Measurements from ENCODE around the gene BCAN.
A peak's percentile ranks its signal among the peaks of the same experiment; 100 is the strongest.

Gene BCAN

DNA sequence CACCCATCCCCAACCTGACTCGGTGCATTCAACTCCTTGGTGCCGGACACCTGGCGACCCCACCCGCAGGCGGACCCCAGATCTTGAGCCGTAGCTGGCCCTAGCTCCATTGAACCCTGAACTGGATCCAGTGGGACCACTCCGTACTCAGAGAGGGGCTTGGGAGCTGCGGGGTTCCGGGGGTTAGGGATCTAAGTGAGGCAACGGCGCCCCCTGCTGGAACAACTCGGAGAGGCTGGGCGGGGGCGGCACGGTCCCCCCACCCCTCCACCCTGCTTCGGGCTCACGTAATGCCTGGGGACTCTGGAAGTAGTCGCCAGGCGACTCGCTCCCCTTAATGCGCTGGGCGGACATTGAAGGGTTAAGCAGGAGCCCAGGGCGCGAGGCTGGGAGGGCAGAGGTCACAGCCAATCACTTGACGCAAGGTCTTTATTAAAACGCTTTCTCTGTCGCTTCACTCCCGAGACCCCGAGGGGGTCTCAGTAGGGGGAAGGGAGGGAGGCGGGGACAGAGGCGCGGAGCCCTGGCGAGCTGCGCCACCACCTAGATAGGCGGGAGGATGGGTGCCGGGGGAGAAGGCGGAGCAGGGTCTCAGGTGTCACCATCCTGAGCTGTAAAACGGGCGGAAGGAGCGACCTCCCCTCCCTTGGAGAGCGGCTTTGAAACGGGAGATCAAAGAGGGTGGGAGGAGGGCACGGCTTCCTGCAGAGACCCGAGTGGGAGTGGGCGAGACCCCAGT is 64.2 kb downstream of the BCAN start:
- H3K27ac Mint-ChIP-seq: peak overlapping the region; percentile 50
- H3K4me3 Mint-ChIP-seq: peak overlapping the region; percentile 69
- no peaks in the 10 kb centered on the region for H3K9me3 Mint-ChIP-seq
- H3K4me1 Mint-ChIP-seq (ENCODE audit: low read depth): peaks cover 58% of the 10 kb centered on the region
- intact Hi-C loops (cut with micrococcal nuclease): no loop called here
- H3K36me3 Mint-ChIP-seq (ENCODE audit: low read depth): no peaks in the 10 kb centered on the region
- peaks cover 85% of the 10 kb centered on the region for H3K27me3 Mint-ChIP-seq

DNA sequence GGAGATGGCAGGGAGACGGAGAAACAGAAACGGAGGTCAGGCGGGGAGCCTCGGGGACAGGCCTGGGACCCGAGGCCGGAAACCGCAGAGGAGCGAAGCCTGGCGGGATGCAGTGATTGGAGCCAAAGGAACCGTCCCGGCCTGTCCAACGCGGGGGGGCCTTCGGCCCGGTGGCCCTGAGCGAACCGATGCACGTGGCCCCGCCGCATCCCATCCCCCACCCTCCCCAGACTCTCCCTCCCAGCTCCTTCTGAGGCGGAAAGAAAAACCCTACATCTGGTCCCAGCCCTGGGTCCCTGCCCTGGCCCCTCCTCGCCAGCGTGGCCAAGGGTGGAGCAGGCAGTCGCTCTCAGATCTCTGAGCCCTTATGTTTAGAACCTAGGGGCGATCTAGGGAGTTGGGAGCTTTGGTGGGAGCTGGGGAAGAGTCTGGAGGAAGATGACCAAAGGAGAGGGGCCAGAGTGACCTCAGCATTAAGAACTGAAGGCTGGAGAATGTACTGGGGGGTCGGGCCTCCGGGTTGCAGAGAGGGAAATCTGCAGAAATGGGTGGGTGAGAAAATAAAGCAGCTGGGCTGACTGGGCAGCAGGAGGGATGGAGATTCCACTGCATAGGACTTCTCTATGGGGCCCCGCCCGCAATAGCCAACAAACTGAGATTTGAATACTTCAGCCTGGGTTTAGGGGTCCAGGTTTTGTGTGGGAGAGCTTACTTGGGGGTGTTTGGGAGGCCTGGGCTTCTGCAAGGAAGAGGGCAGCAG is 64.9 kb downstream of the BCAN start:
- intact Hi-C loops (cut with micrococcal nuclease): no loop called here
- no peaks in the 10 kb centered on the region for H3K36me3 Mint-ChIP-seq (ENCODE audit: low read depth)
- H3K27ac Mint-ChIP-seq: peak overlapping the region; percentile 50
- H3K4me1 Mint-ChIP-seq (ENCODE audit: low read depth): peaks cover 58% of the 10 kb centered on the region
- H3K4me3 Mint-ChIP-seq: peak overlapping the region; percentile 69
- no peaks in the 10 kb centered on the region for H3K9me3 Mint-ChIP-seq
- H3K27me3 Mint-ChIP-seq: peaks cover 80% of the 10 kb centered on the region

DNA sequence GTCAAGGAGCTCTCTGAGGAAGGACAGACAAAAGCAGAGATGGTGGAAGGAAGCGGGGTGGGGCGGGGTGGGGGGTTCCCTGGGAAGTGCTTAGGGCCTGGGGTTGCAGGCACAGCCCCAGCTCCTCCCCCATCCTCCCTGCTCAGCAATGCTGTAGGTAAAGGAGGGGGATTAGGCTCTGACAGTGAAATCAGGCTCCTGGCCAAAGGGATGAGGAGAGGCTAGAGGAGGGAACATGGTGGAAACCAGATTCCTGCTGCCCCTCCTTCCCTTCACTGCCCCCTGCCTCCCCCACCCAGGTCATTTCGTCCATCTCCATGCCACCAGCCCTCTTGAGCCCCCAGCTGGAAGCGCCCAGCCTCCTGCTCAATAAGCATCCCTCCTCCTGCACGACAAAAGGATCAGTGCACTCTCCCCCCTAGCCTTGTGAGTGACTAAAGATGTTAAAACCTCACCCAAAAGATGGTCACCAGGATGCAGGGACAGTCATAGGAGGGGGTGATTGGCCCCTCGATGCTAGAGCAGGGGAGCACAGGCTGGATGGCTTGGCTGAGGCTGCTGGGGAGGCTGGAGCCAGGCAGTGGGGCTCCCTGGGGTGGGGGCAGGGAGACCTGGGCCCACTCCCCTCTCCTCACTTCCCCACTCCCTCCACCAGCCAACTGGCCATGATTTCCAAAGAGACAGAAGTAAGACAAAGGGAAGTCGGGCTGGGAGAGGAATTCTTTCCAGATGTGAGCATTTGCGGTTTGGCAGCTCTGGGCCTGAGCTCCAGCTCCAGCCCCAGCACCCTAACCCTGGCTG is 65.7 kb downstream of the BCAN start:
- Mint-ChIP-seq H3K27ac (no peak overlapping the region), H3K4me3 (no peak overlapping the region), H3K4me1 (ENCODE audit: low read depth) (peaks cover 58% of the 10 kb centered on the region), H3K36me3 (ENCODE audit: low read depth) (no peaks in the 10 kb centered on the region), H3K27me3 (peaks cover 73% of the 10 kb centered on the region), H3K9me3 (no peaks in the 10 kb centered on the region)
- intact Hi-C loops (cut with micrococcal nuclease): no loop called here

DNA sequence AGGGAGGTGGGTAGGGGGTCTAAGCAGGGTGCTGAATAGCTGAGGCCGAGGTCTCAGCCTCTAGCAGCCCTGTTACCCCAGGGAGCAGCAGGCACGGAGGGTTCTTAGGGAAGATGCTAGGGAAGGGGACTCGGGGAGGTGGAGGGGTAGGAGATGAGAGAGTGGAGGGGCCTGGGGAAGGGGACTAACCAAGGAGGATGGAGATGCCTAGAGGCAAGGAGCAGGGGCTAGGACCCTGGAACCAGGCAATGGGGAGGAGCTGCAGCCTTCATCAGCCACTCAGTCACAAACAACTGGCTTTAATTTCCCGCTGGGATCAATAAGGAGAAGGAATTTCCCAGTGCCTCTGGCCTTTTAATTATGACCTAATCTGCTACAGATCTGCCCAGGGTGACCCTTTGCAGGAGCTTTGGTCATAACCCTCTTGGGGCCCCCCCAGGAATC is 66.3 kb downstream of the BCAN start:
- no peaks in the 10 kb centered on the region for H3K36me3 Mint-ChIP-seq (ENCODE audit: low read depth)
- no peaks in the 10 kb centered on the region for H3K9me3 Mint-ChIP-seq
- no peak overlapping the region for H3K4me3 Mint-ChIP-seq
- peaks cover 67% of the 10 kb centered on the region for H3K27me3 Mint-ChIP-seq
- intact Hi-C loops (cut with micrococcal nuclease): no loop called here
- H3K4me1 Mint-ChIP-seq (ENCODE audit: low read depth): peaks cover 58% of the 10 kb centered on the region
- no peak overlapping the region for H3K27ac Mint-ChIP-seq

DNA sequence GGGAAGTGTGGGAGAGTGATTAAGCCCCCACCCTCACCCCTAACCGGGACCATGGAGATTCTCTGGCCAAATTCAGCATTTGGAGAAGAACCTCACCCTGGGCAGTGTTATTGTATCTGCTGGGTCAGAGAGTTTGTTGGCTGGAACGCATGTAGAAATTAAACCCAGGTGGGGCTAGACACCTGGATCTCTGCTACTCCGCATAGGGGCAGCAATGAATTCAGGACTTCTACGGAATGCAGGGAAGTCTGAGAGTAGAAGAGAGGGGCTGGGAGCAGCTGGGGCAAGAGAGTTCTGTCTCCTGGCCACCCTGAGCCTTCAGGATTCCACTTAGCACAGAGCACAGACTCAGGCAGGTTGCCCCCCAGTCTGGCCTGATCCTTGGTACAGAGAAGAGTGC is 67.1 kb downstream of the BCAN start:
- intact Hi-C loops (cut with micrococcal nuclease): no loop called here

More for the DNA sequence above, 67.1 kb downstream of the BCAN start:
- Mint-ChIP-seq H3K4me3 (no peak overlapping the region), H3K4me1 (ENCODE audit: low read depth) (peaks cover 58% of the 10 kb centered on the region), H3K9me3 (no peaks in the 10 kb centered on the region), H3K27me3 (peaks cover 59% of the 10 kb centered on the region), H3K27ac (no peak overlapping the region), H3K36me3 (ENCODE audit: low read depth) (no peaks in the 10 kb centered on the region)

Measured in dendritic cell treated with granulocyte-macrophage colony-stimulating factor and Interleukin-4, amounts not matched to agents 40 ng/mL and 50 ng/mL, for 4 days (primary cell).